GM12878 (cell line): ENCODE measurements around the gene CARD10. TPM values are rescaled to one million over a fixed set of nuclear protein-coding genes. Genes with fewer than 3 reads are reported as not detected.
A peak's percentile ranks its signal among the peaks of the same experiment; 100 is the strongest.
"Not testable (repeated sequence)": the region's sequence is repeated elsewhere in the genome, so short reads cannot be mapped to it uniquely, and the experiment has no call there.

Experiments used
- ATAC-seq: fragments of 200-7000 bp; cut with Tn5 transposase; 3 replicates; pipeline ENCODE4 v1.9.1; 2020; ENCODE audit warnings: mild to moderate bottlenecking, moderate library complexity
- BruUV-seq: library from RNA; stranded (reverse); fragments of 400-500 nt; replicated peaks from 2 replicates; lab custom pipeline; 2021; lab: Mats Ljungman, UMichigan
- CTCF ChIA-PET: fragments of 300-600 bp; sonication (Branson Sonifier 250); formaldehyde crosslinking; extraction: SDS; loops from one replicate; lab custom pipeline; 2021; ENCODE audit warnings: inconsistent platforms; lab: Yijun Ruan, JAX
- POLR2A ChIA-PET: fragments of 350-600 bp; formaldehyde crosslinking; extraction: SDS; loops from one replicate; lab custom pipeline; 2021; ENCODE audit warnings: inconsistent platforms; lab: Charles Lee
- RAD21 ChIA-PET: fragments of 300-600 bp; sonication (Branson Sonifier 250); formaldehyde crosslinking; loops from one replicate; lab custom pipeline; 2023; ENCODE audit warnings: antibody characterized with exemption; ENCODE audit not compliant: unreplicated experiment; lab: Charles Lee
- SMC1A ChIA-PET: fragments of 300-600 bp; sonication (Branson Sonifier 250); formaldehyde crosslinking; loops from one replicate; lab custom pipeline; 2023; ENCODE audit not compliant: unreplicated experiment, uncharacterized antibody; lab: Charles Lee
- DNase-seq: peaks from one replicate; pipeline ENCODE4 v3.0.0-alpha.2; 2011; ENCODE audit warnings: low read depth, low spot score
- FAIRE-seq: peaks from 3 replicates; lab custom pipeline; 2011; peaks lifted over from hg19 to GRCh38; lab: Jason Lieb, UNC
- H2AFZ ChIP-seq: 2 replicates; pipeline ENCODE4 v1.6.0; 2011; ENCODE audit warnings: low read depth, low read length, control low read depth; ENCODE audit not compliant: control insufficient read depth
- H3K27ac ChIP-seq: 2 replicates; pipeline ENCODE4 v1.5.1; 2011; ENCODE audit warnings: control low read depth; ENCODE audit not compliant: control insufficient read depth, insufficient read depth
- H3K27me3 ChIP-seq, 2 experiments: replicated peaks in 1 of 2; 2 replicates each; pipeline versions ENCODE4 v1.6.0 to v1.6.1; 2011; ENCODE audit warnings: low read length in 1 of 2; ENCODE audit not compliant: control insufficient read depth in 2 of 2, insufficient read depth in 2 of 2
- H3K36me3 ChIP-seq, 2 experiments: 2 replicates each; pipeline ENCODE4 v1.5.1; 2011; ENCODE audit warnings: low read length in 1 of 2; ENCODE audit not compliant: control insufficient read depth in 2 of 2, insufficient read depth in 2 of 2
- H3K4me1 ChIP-seq: 2 replicates; pipeline ENCODE4 v1.6.1; 2011; ENCODE audit warnings: mild to moderate bottlenecking, low read length, moderate library complexity, mixed read lengths; ENCODE audit not compliant: control insufficient read depth, insufficient read depth
- H3K4me2 ChIP-seq: 2 replicates; pipeline ENCODE4 v1.6.0; 2011; ENCODE audit warnings: control low read depth; ENCODE audit not compliant: control insufficient read depth, insufficient read depth
- H3K4me3 ChIP-seq: fragments of 200-600 bp; sonication (generic); 2 replicates; pipeline ENCODE4 v1.5.1; 2016
- H3K79me2 ChIP-seq: 2 replicates; pipeline ENCODE4 v1.6.0; 2011; ENCODE audit warnings: low read length; ENCODE audit not compliant: control insufficient read depth, insufficient read depth
- H3K9ac ChIP-seq: 2 replicates; pipeline ENCODE4 v1.8.0; 2011; ENCODE audit warnings: low read length, control low read depth, mixed read lengths; ENCODE audit not compliant: control insufficient read depth, insufficient read depth
- H3K9me3 ChIP-seq: replicated peaks from 3 replicates; pipeline ENCODE4 v1.5.1; 2011; ENCODE audit warnings: mild to moderate bottlenecking, low read length; ENCODE audit not compliant: control insufficient read depth, insufficient read depth
- H4K20me1 ChIP-seq: 2 replicates; pipeline ENCODE4 v1.6.0; 2011; ENCODE audit not compliant: control insufficient read depth, insufficient read depth
- ATF7 ChIP-seq: fragments of 450-650 bp; IDR thresholded peaks from 2 replicates; pipeline ENCODE4 v1.6.1; 2016; ENCODE audit warnings: low read depth, mild to moderate bottlenecking
- BRCA1 ChIP-seq: IDR thresholded peaks from 2 replicates; pipeline ENCODE4 v1.6.1; 2011; ENCODE audit warnings: low read depth, low read length, improper control_type of control experiment
- E4F1 ChIP-seq: fragments of 450-650 bp; IDR thresholded peaks from 2 replicates; pipeline ENCODE4 v1.6.1; 2018; ENCODE audit warnings: borderline replicate concordance, mild to moderate bottlenecking; ENCODE audit not compliant: partially characterized antibody
- EP300 ChIP-seq, 2 experiments: fragments of 150-350 bp in 1 of 2; IDR thresholded peaks; 2 replicates each; pipeline ENCODE4 v1.6.1; 2011 to 2012; ENCODE audit warnings: low read depth in 2 of 2, low read length in 2 of 2, borderline replicate concordance in 1 of 2, improper control_type of control experiment in 1 of 2, inconsistent platforms in 1 of 2; ENCODE audit not compliant: control insufficient read depth in 1 of 2
- FOS ChIP-seq: IDR thresholded peaks from 3 replicates; pipeline ENCODE4 v1.6.1; 2011; ENCODE audit warnings: borderline replicate concordance; ENCODE audit not compliant: insufficient read length; ENCODE audit errors: extremely low read depth
- MYC ChIP-seq: IDR thresholded peaks from 2 replicates; pipeline ENCODE4 v1.6.1; 2011; ENCODE audit warnings: mild to moderate bottlenecking, low read length, moderate library complexity, inconsistent platforms; ENCODE audit not compliant: insufficient read depth, insufficient replicate concordance, insufficient read length, severe bottlenecking
- NFIC ChIP-seq: IDR thresholded peaks from 2 replicates; pipeline ENCODE4 v1.6.1; 2012; ENCODE audit warnings: low read depth, mild to moderate bottlenecking, inconsistent platforms, low read length, moderate library complexity
- PAX5 ChIP-seq: IDR thresholded peaks from 2 replicates; pipeline ENCODE4 v1.6.1; 2011; ENCODE audit warnings: low read depth, low read length, borderline replicate concordance
- PBX3 ChIP-seq: IDR thresholded peaks from 2 replicates; pipeline ENCODE4 v1.6.1; 2011; ENCODE audit warnings: mild to moderate bottlenecking, low read depth, low read length, moderate library complexity; ENCODE audit not compliant: insufficient replicate concordance
- RELA ChIP-seq: fragments of 450-650 bp; IDR thresholded peaks from 2 replicates; pipeline ENCODE4 v1.8.0; 2014; ENCODE audit warnings: borderline replicate concordance; ENCODE audit not compliant: partially characterized antibody
- ZNF207 ChIP-seq: fragments of 450-650 bp; IDR thresholded peaks from 2 replicates; pipeline ENCODE4 v1.6.1; 2014; ENCODE audit warnings: antibody characterized with exemption, mild to moderate bottlenecking, borderline replicate concordance
- whole genome bisulfite sequencing: methylation state at CpG from one replicate; pipeline ENCODE4 v1.1.6; 2016; ENCODE audit warnings: low lambda C conversion rate; ENCODE audit not compliant: insufficient replicate concordance, insufficient coverage; ENCODE audit errors: missing lambda C conversion rate; 5-methylcytosine and 5-hydroxymethylcytosine counted together
- in situ Hi-C: fragments of 300-500 bp; cut with MboI; formaldehyde crosslinking; loops from 9 replicates; pipeline ENCODE4 v1.14.3; 2018; ENCODE audit warnings: mixed read lengths
- intact Hi-C: fragments of 100-400 bp; cut with micrococcal nuclease; formaldehyde crosslinking; loops from one replicate; pipeline ENCODE4 v1.14.2; 2022; ENCODE audit not compliant: unreplicated experiment
- polyA plus RNA-seq, 11 experiments: library from polyadenylated mRNA; depleted of rRNA in 4 of 11; unstranded in 6 of 11; stranded (reverse) in 5 of 11; fragments of >200 nt; fragmentation: Nextera tagmentation in 4 of 11; fragmentation: Illumina TruSeq in 1 of 11; extraction: Ambion mirVana in 4 of 11; extraction: Trizol in 1 of 11; gene quantifications; 1 replicate in 1 of 11; 2 replicates in 10 of 11; pipeline versions ENCODE4 v1.2.1 to v1.2.3, GENCODE V29; 2011 to 2016; ENCODE audit warnings: inconsistent platforms in 2 of 11, missing spikeins in 2 of 11, low read depth in 1 of 11
- total RNA-seq, 4 experiments: library from RNA; depleted of rRNA in 3 of 4; stranded (reverse); fragments of >200 nt in 3 of 4; fragmentation: Illumina TruSeq in 1 of 4; extraction: Trizol in 1 of 4; gene quantifications; 2 replicates each; pipeline versions ENCODE4 v1.2.1 to v1.2.3, GENCODE V29; 2013 to 2021

The CARD10 gene
- total and polyA plus RNA-seq, 10 of the 15 experiments (the other 5 are each of a cell fraction or from before 2014, with no cell fraction given), result 0.08 to 0.10 (median 0.10) TPM; not detected in 7

DNA sequence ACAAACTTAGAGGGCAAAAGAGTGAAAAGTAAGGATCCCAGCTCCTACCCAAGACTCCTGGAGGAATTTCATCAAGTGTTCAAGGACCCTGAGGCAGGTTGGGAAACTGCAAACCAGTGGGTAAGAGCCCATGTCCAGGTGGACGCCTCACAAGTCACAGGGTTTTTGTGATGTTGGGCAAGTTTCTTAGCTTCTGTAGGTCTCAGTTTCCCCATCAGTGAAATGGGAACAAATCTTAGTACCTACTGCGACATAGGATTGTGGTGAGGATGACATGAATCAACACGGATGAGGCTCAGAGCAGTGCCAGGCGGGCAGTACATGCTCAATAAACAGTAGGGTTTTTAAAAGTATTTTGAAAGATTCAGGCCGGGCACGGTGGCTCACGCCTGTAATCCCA, 23.7 kb upstream of the CARD10 start:
- no peak overlapping the region for H3K4me2 ChIP-seq
- in situ Hi-C loops, result no loop called here

DNA sequence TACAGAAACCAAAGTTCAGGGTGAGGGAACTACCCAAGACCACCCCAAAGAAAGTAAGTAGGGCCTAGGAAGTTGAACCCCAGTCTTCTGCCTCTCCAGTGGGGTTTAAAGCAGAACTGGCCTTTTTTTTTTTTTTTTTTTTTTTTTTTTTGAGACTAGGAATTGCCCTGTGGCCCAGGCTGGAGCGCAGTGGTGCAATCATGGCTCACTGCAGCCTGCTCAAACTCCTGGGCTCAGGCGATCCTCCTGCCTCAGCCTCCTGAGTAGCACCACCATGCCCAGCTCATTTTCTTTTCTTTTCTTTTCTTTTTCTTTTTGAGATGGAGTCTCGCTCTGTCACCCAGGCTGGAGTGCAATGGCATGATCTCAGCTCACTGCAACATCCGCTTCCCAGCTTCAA, 23.2 kb upstream of the CARD10 start:
- H4K20me1 ChIP-seq, DNase-seq, BruUV-seq, H3K27me3 ChIP-seq, H3K4me3 ChIP-seq, H3K79me2 ChIP-seq, H3K36me3 ChIP-seq, in situ Hi-C loops, H3K9ac ChIP-seq, H3K9me3 ChIP-seq, intact Hi-C loops, ATAC-seq, FAIRE-seq, H2AFZ ChIP-seq: not testable (repeated sequence)
- WGBS, result 83% methylated on average over 3 of the region's 4 CpGs
- CTCF ChIA-PET, result interaction anchor here (0.9 to 16.8 kb wide), 10 partner anchors 9 to 273 kb away, joined by 3 to 541 read pairs (median 6); partner anchors contain the start of gene CDC42EP1
- 0 out of 2 replicates have a peak overlapping the region, but pooled peaks have one; percentile 45 for H3K4me2 ChIP-seq
- RAD21 ChIA-PET, result interaction anchor here (0.9 to 12.8 kb wide), 5 partner anchors 23 to 94 kb away, joined by 3 to 237 read pairs (median 8); partner anchors contain the start of gene LGALS2
- POLR2A ChIA-PET, result interaction anchor here (0.6 to 5.4 kb wide), 5 partner anchors 12 to 229 kb away, joined by 3 to 39 read pairs (median 7); no protein-coding TSS in a partner anchor
- H3K27ac ChIP-seq, result peak overlapping the region; percentile 34; the same call in 1 of the 2 replicates
- peaks cover 27% of the 10 kb centered on the region for H3K4me1 ChIP-seq
- SMC1A ChIA-PET, result interaction anchor here (1.0 to 14.3 kb wide), 12 partner anchors 9 to 100 kb away, joined by 3 to 216 read pairs (median 6); partner anchors contain the start of gene LGALS2

More for the DNA sequence above, 23.7 kb upstream of the CARD10 start:
- FAIRE-seq, result no peak
- no peak for DNase-seq
- ATAC-seq, result no peak
- Histone ChIP-seq H2AFZ (no peak overlapping the region), H3K9me3 (no peaks in the 10 kb centered on the region), H3K27ac (no peak overlapping the region), H3K9ac (no peak overlapping the region), H3K36me3 (no peaks in the 10 kb centered on the region), H3K79me2 (no peaks in the 10 kb centered on the region), H3K4me3 (no peak overlapping the region), H4K20me1 (no peaks in the 10 kb centered on the region), H3K27me3 (no peaks in the 10 kb centered on the region), H3K4me1 (peaks cover 22% of the 10 kb centered on the region)
- POLR2A ChIA-PET, result interaction anchor here (0.6 to 5.4 kb wide), 5 partner anchors 11 to 49 kb away, joined by 3 to 39 read pairs (median 4); no protein-coding TSS in a partner anchor
- SMC1A ChIA-PET, result interaction anchor here (1.0 to 14.3 kb wide), 9 partner anchors 8 to 100 kb away, joined by 3 to 216 read pairs (median 7); no protein-coding TSS in a partner anchor
- WGBS, result 64% methylated on average over 7 of the region's 7 CpGs
- intact Hi-C loops, result no loop called here
- CTCF ChIA-PET, result interaction anchor here (0.9 to 16.8 kb wide), 6 partner anchors 8 to 66 kb away, joined by 3 to 541 read pairs (median 24); partner anchors contain the start of gene CDC42EP1
- BruUV-seq, result no TSS peak
- TF ChIP-seq PBX3 (no peak), ATF7 (no peak), NFIC (no peak), FOS (no peak), MYC (no peak), PAX5 (no peak), E4F1 (no peak), ZNF207 (no peak), RELA (no peak), BRCA1 (no peak), EP300 (IDR thresholded peaks at IDR 0.05; ENCODE audit: borderline replicate concordance in 1 of 2, control insufficient read depth in 1 of 2, low read depth in 2 of 2, low read length in 2 of 2) (no peak)
- RAD21 ChIA-PET, result interaction anchor here (1.8 to 12.8 kb wide), 3 partner anchors 22 to 48 kb away, joined by 4 to 237 read pairs (median 183); no protein-coding TSS in a partner anchor
